Ishikawa (cell line): ENCODE measurements around the gene ZNF689.

ENCODE experiments used
- CEBPB ChIP-seq: IDR thresholded peaks from 2 replicates; pipeline ENCODE4 v1.6.1; 2012
- CREB1 ChIP-seq: IDR thresholded peaks from 2 replicates; pipeline ENCODE4 v1.6.1; 2012; ENCODE audit warnings: low read depth
- EGR1 ChIP-seq: IDR thresholded peaks from 2 replicates; pipeline ENCODE4 v1.6.1; 2012
- EP300 ChIP-seq: IDR thresholded peaks from 2 replicates; pipeline ENCODE4 v1.6.1; 2012; ENCODE audit warnings: borderline replicate concordance
- FOXM1 ChIP-seq: IDR thresholded peaks from 2 replicates; pipeline ENCODE4 v1.6.1; 2012; ENCODE audit warnings: low read depth, borderline replicate concordance
- MAX ChIP-seq: IDR thresholded peaks from 2 replicates; pipeline ENCODE4 v1.6.1; 2012
- NFIC ChIP-seq: IDR thresholded peaks from 2 replicates; pipeline ENCODE4 v1.6.1; 2012
- RAD21 ChIP-seq: IDR thresholded peaks from 2 replicates; pipeline ENCODE4 v1.6.1; 2012; ENCODE audit warnings: low read depth
- REST ChIP-seq: IDR thresholded peaks from 2 replicates; pipeline ENCODE4 v1.6.1; 2012; ENCODE audit warnings: low read depth, mild to moderate bottlenecking
- TAF1 ChIP-seq: IDR thresholded peaks from 2 replicates; pipeline ENCODE4 v1.6.1; 2012; ENCODE audit warnings: low read depth, mild to moderate bottlenecking
- TCF12 ChIP-seq: IDR thresholded peaks from 2 replicates; pipeline ENCODE4 v1.6.1; 2012; ENCODE audit warnings: low read depth
- TEAD4 ChIP-seq: IDR thresholded peaks from 2 replicates; pipeline ENCODE4 v1.6.1; 2012
- USF1 ChIP-seq: IDR thresholded peaks from 2 replicates; pipeline ENCODE4 v1.6.1; 2012
- YY1 ChIP-seq: IDR thresholded peaks from 2 replicates; pipeline ENCODE4 v1.6.1; 2012; ENCODE audit warnings: low read depth
- ZBTB7A ChIP-seq: IDR thresholded peaks from 2 replicates; pipeline ENCODE4 v1.6.1; 2012; ENCODE audit warnings: low read depth

Gene ZNF689

GRCh38 chr16:30609926-30610839 lies at the start of gene ZNF689:
ZNF689 (minus strand) TSS chr16:30610389; CDS start chr16:30610041, 348 bp downstream.
- no peak for TF ChIP-seq RAD21
- no peak for TF ChIP-seq NFIC
- TF ChIP-seq TAF1: peak; percentile 94
- TF ChIP-seq USF1: no peak
- TF ChIP-seq YY1: peak; percentile 99
- TF ChIP-seq FOXM1: peak; percentile 45; the same call in 1 of the 2 replicates
- no peak for TF ChIP-seq CREB1
- no peak for TF ChIP-seq EP300
- TF ChIP-seq MAX: peak; percentile 57; the same call in 1 of the 2 replicates
- no peak for TF ChIP-seq REST
- no peak for TF ChIP-seq ZBTB7A
- TF ChIP-seq TCF12: no peak; the same call in 1 of the 2 replicates
- TF ChIP-seq CEBPB: no peak
- peak; percentile 75 for TF ChIP-seq EGR1
- no peak for TF ChIP-seq TEAD4

GRCh38 chr16:30658731-30659506 lies 48.7 kb upstream of the ZNF689 start:
- TF ChIP-seq CEBPB: no peak
- TF ChIP-seq FOXM1: no peak
- no peak for TF ChIP-seq USF1
- no peak for TF ChIP-seq NFIC
- no peak for TF ChIP-seq EP300
- no peak for TF ChIP-seq REST
- TF ChIP-seq RAD21: no peak
- TF ChIP-seq TCF12: no peak
- TF ChIP-seq MAX: peak; percentile 69
- no peak for TF ChIP-seq CREB1
- TF ChIP-seq ZBTB7A: peak; percentile 14; the same call in 1 of the 2 replicates
- TF ChIP-seq TEAD4: no peak

- TF ChIP-seq TCF12 (peak; percentile 18; the same call in 1 of the 2 replicates), REST (no peak), RAD21 (peak; percentile 61), YY1 (peak; percentile 71), USF1 (no peak), TAF1 (peak; percentile 45; the same call in 1 of the 2 replicates), ZBTB7A (no peak), MAX (peak; percentile 46; the same call in 1 of the 2 replicates), EP300 (no peak; the same call in 1 of the 2 replicates), EGR1 (peak; percentile 72), CEBPB (0 out of 2 replicates have a peak, but pooled peaks have one; percentile 13), NFIC (0 out of 2 replicates have a peak, but pooled peaks have one; percentile 5), FOXM1 (no peak), CREB1 (peak; percentile 86), TEAD4 (no peak)
Measured at GRCh38 chr16:30657866-30658730, 47.9 kb upstream of the ZNF689 start, which contains the start of gene FBRS. FBRS (plus strand) TSS chr16:30658431; CDS start chr16:30659519, 1,088 bp downstream.
